IgD-negative memory B cell (primary cell): ENCODE data around the gene TRMT1. TPM values are rescaled to one million over a fixed set of nuclear protein-coding genes. Genes with fewer than 3 reads are reported as not detected.

Experiments
- H3K27ac Mint-ChIP-seq, 3 donors: one replicate each; pipeline ENCODE4 v1.8.0; 2020 to 2022; ENCODE audit warnings: mild to moderate bottlenecking in 3 of 3, mixed read lengths in 3 of 3, moderate library complexity in 1 of 3
- H3K27me3 Mint-ChIP-seq: one replicate; pipeline ENCODE4 v1.8.0; 2021; ENCODE audit warnings: mixed read lengths
- H3K36me3 Mint-ChIP-seq: one replicate; pipeline ENCODE4 v1.8.0; 2020; ENCODE audit warnings: mild to moderate bottlenecking, mixed read lengths
- H3K4me1 Mint-ChIP-seq, 3 donors: one replicate each; pipeline ENCODE4 v1.8.0; 2020 to 2022; ENCODE audit warnings: mixed read lengths in 3 of 3, mild to moderate bottlenecking in 1 of 3
- H3K4me3 Mint-ChIP-seq, 4 donors: one replicate each; pipeline ENCODE4 v1.8.0; 2020 to 2022; ENCODE audit warnings: mild to moderate bottlenecking in 4 of 4, mixed read lengths in 4 of 4, moderate library complexity in 3 of 4
- H3K9me3 Mint-ChIP-seq, 3 donors: one replicate each; pipeline ENCODE4 v1.8.0; 2020 to 2021; ENCODE audit warnings: mixed read lengths in 3 of 3, mild to moderate bottlenecking in 1 of 3
- polyA plus RNA-seq: library from polyadenylated mRNA; unstranded; fragments of 300-500 nt; fragmentation: Illumina TruSeq; gene quantifications from one replicate; pipeline ENCODE4 v1.2.3, GENCODE V29; 2021

TRMT1 gene
- polyA plus RNA-seq, 1 donor from 2014 or later, result 30.7 TPM

DNA sequence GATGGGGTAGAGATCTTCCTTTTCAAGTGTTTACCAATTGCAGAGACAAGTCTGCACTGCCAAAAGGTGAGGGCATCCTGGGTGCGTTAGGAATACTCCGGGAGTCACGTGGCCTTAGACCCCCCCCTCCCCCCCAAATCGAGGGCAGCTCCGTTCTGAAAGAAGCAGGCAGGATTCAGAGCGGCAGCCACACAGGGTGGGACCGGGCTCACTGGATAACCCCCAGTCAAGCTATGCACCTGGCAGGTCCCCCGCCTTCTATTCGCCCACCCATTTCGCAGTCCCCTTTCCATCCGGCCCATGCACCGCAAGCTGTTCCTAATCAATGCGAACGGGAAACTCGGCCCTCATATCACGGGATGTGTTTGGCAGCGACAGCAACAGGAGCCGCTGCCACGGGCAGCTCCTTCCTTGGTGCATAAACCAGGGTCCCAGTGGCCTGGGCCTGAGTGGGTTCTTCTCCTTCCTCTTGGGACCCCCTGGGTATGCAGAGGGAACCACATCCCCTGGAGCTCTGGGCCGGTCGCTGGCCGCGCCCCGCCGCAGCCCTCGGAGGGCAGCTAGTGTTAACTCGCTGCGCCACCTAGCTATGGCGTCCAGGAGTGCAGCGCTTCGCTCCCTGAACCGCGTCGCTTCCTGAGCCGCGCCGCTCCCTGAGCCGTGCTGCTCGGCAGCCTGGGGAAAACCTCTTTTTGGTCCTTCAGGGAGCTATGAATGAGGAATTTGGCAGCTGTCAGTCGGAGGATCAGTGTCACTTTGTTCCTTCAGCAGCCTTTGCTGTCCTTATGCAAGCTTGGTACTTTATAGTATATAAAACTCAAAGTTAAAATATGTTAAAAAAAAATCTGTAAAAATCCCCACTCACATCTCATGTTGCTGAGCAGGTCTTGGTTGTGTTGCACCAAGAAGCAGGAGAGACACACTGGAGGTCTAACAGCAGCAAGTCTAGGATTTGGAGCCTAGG lies 55.3 kb downstream of the TRMT1 start:
- peak overlapping the region in 1 of 3 donors; percentile 10 for H3K27ac Mint-ChIP-seq
- peaks cover 5 to 9% (median 7%) of the 10 kb centered on the region in 3 donors for H3K4me1 Mint-ChIP-seq
- H3K9me3 Mint-ChIP-seq, result no peaks in the 10 kb centered on the region
- peaks cover 18% of the 10 kb centered on the region for H3K27me3 Mint-ChIP-seq
- peak overlapping the region; percentile 78 to 91 (median 87) for H3K4me3 Mint-ChIP-seq
- peaks cover 2% of the 10 kb centered on the region for H3K36me3 Mint-ChIP-seq

DNA sequence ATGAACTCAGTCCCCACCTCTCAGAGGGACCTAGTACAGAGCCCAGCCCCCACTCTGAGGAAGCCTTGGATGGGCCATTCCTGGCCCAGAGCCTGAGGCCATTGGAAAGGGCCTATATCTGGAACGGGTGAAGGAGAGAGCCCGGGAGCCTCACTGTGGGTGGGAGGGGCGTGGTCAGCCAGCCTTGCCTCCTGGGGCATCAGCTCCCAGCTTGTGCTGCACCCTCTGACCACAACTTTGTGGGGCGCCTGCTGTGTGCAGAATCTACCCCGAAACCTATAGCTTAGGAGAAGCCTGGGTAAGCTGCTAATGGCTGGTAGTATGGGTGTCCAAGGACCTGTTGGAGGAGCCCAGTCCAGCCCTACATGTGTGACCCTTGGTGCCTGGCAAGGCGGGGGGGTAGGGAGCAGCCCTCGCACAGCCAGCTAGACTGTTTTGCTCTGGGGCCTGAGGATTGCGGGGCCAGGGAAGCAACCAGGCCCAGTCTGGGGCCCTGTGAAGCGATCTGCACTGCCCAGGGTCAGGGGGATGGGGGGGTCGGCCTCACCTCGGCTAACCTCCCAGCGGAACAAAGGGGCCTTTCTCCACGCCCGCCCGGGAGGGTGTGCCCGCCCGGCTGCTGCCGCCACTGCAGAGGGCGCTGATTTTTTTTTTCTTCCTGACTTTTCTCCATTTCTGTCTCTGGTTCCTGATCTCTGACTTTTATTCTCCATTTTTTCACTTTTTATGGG lies 56.1 kb downstream of the TRMT1 start:
- Mint-ChIP-seq H3K4me1 (peaks cover 5 to 9% (median 7%) of the 10 kb centered on the region in 3 donors), H3K27me3 (peaks cover 20% of the 10 kb centered on the region), H3K36me3 (peaks cover 2% of the 10 kb centered on the region), H3K4me3 (peak overlapping the region in 2 of 4 donors; percentile 78 to 91), H3K9me3 (no peaks in the 10 kb centered on the region), H3K27ac (no peak overlapping the region)

DNA sequence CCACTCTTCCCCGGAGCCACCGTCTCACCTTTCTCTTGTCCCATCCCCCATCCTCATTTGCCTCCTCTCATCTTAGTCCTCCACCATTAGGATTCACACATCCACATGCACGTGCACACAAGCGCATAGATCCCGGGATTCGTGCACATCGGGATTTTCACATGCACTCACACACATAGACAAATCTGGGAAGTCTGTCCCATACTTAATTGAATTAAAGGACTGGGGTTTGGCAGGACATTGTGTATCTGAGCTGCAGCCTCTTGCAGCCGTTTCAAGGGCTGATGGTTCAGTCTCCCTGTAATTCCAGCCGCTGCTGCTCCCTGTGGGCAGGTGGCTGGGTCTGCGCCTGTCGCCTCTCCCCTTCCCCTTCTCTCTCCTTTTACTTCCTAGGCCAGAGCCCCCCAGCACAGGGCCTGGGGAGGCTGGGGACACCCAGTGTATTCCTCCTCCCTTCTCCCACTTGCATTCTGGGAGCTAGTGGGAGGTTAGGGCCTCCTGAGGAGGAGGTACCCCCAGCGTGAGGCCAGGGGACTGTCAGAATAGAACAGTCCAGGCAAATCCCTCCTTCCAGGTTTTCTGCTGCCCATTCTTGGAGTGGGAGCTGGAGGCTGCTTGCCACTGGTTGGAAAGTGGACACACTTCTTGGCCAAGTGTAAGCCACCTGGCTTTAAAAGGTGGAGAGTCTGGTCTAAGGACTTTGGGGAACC lies 57.4 kb downstream of the TRMT1 start:
- Mint-ChIP-seq H3K36me3 (peaks cover 2% of the 10 kb centered on the region), H3K27ac (no peak overlapping the region), H3K9me3 (no peaks in the 10 kb centered on the region), H3K4me1 (peaks cover 5 to 9% (median 7%) of the 10 kb centered on the region in 3 donors), H3K4me3 (peak overlapping the region in 1 of 4 donors; percentile 41), H3K27me3 (peaks cover 18% of the 10 kb centered on the region)

DNA sequence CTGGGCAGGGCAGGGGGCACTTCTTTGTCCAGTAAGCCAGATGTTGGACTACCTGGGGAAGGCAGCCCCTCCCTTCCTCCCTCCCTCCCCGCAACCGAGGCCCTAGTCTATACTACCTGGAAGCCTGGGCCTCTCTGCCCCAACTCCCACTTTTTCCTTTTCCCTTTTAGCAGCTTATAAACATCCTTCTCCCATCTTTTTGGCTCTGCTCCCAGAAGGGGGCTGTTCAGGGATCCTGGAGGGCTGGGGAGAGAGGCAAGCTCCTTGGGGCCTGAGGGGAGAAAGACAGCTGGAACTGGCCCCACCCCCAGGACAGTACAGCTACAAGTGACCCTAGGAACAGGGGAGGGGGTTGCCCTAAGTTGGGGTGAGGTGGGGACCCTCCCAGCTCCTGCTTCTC lies 58.8 kb downstream of the TRMT1 start:
- Mint-ChIP-seq H3K4me1 (peaks cover 2 to 7% (median 4%) of the 10 kb centered on the region in 3 donors), H3K9me3 (no peaks in the 10 kb centered on the region), H3K36me3 (no peaks in the 10 kb centered on the region), H3K27me3 (peaks cover 16% of the 10 kb centered on the region), H3K4me3 (no peak overlapping the region), H3K27ac (no peak overlapping the region)

DNA sequence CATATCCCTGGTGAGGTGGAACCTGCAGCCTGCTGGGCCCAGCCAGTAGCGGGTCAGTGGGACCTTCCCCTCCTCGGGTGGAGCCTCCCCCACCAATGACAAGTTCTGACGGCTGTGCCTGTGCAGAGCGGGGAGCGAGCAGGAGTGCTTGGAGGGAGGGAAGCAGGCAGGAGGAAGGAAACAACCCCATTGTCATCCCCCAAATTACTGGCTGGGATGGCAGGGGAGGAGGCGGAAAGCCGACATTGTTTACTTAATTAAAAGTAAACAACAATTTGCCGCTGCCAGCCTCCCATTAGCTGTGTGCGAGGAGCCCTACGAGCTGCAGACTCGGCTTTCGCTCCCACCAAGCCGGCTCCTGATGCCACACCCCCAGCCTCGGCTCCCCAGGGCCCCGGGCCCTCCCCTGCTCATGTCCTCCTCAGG lies 59.4 kb downstream of the TRMT1 start:
- no peak overlapping the region for H3K27ac Mint-ChIP-seq

DNA sequence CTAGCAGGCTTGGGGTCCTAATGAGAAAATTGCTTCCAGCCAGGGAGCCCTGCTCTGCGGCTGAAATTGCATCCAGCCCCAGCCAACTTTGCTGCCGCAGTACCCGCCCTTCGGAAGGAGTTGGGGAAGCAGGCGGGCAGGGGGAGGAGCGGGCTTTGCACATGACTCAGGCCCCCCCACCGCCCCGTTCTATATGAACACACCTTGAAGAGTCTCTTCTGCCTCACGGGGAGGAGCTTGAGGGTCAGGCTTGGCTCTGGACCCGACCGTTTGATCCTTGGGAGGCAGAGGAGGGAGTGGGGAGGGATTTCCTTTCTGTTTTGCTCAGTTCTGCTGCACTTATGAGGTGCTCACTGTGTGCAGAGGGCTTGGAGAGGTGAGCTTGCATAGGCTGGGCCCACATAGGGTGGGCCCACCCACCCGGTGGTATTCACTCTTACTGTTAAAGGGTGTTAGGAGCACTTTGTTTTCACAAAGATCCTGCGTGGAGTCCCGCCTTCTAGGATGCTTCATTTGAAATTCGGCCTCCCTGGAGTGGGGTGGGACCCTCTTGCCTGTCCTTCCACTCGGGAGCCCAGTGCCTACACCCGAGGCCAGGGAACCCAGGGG lies 60.4 kb downstream of the TRMT1 start:
- peaks cover 15% of the 10 kb centered on the region for H3K27me3 Mint-ChIP-seq
- H3K4me1 Mint-ChIP-seq, result peaks cover 2 to 5% (median 5%) of the 10 kb centered on the region in 3 donors
- no peaks in the 10 kb centered on the region for H3K36me3 Mint-ChIP-seq
- no peak overlapping the region for H3K27ac Mint-ChIP-seq
- no peak overlapping the region for H3K4me3 Mint-ChIP-seq
- no peaks in the 10 kb centered on the region for H3K9me3 Mint-ChIP-seq

More for the DNA sequence above, 59.4 kb downstream of the TRMT1 start:
- no peaks in the 10 kb centered on the region for H3K36me3 Mint-ChIP-seq
- no peaks in the 10 kb centered on the region for H3K9me3 Mint-ChIP-seq
- H3K4me1 Mint-ChIP-seq, result peaks cover 2 to 7% (median 4%) of the 10 kb centered on the region in 3 donors
- peaks cover 16% of the 10 kb centered on the region for H3K27me3 Mint-ChIP-seq
- no peak overlapping the region for H3K4me3 Mint-ChIP-seq

DNA sequence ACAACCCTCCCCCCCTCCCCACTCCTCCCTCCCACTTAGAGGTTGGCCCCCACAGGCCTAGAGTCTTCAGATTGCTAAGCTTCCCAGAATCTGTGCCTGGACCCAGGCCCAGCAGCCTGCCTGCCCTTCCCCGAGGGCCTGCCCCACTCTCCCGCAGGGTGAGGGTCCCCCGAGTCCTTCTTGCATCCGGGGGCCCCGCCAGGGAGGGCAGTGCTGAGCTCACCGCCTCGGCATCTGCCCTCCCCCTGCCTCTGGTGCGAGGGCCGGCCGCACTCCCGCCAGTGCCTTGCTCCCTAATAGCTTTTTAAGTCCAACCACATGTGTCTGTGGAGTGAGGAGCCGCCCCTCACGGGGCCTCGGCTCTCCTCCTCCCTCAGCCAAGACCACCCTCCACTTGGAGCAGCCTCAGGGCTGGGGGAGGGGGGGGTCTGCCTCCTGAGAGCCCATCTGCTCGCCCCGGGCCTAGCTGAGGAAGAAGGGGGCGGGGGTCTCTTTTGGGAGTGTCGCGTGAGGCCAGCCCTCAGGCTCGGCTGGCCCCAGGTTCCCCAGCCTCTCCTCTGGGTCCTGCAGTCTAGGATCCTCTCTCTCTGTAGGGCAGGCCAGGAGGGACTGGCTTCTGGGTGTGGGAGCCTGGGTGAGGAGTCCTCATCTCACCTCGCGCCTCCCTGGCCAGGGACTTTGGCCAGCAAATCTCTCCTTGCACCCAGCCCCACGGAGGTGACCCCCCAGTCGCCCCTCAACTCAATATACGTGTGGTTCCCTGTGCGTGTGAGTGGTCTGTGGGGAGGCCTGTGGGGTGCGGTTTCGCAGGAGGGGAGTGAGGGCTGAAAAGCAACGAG lies 61.1 kb downstream of the TRMT1 start:
- no peak overlapping the region for H3K27ac Mint-ChIP-seq
- H3K36me3 Mint-ChIP-seq, result no peaks in the 10 kb centered on the region
- peaks cover 11% of the 10 kb centered on the region for H3K27me3 Mint-ChIP-seq

More for the DNA sequence above, 61.1 kb downstream of the TRMT1 start:
- H3K4me3 Mint-ChIP-seq, result no peak overlapping the region
- no peaks in the 10 kb centered on the region for H3K9me3 Mint-ChIP-seq
- H3K4me1 Mint-ChIP-seq, result peaks cover 2 to 4% (median 2%) of the 10 kb centered on the region in 3 donors

Other genes starting within 250 kb of the TRMT1 start
- 49.6 TPM for gene DNASE2, start 235.3 kb downstream of the TRMT1 start, polyA plus RNA-seq
- not detected for gene KLF1, start 229.5 kb downstream of the TRMT1 start, polyA plus RNA-seq
- 13.5 TPM for gene GCDH, start 225.6 kb downstream of the TRMT1 start, polyA plus RNA-seq
- gene SYCE2, start 197.4 kb downstream of the TRMT1 start, polyA plus RNA-seq, result not detected
- 56.8 TPM for gene FARSA, start 183.0 kb downstream of the TRMT1 start, polyA plus RNA-seq
- gene CALR, start 178.1 kb downstream of the TRMT1 start, polyA plus RNA-seq, result 158 TPM
- gene RAD23A, start 170.9 kb downstream of the TRMT1 start, polyA plus RNA-seq, result 132 TPM
- gene GADD45GIP1, start 159.5 kb downstream of the TRMT1 start, polyA plus RNA-seq, result 84.1 TPM
- gene DAND5, start 147.2 kb downstream of the TRMT1 start, polyA plus RNA-seq, result not detected
- gene NFIX, start 121.3 kb downstream of the TRMT1 start, polyA plus RNA-seq, result 0.09 TPM
- gene LYL1, start 13.9 kb downstream of the TRMT1 start, polyA plus RNA-seq, result 90.1 TPM
- 2.7 TPM for gene NACC1, start 1.5 kb upstream of the TRMT1 start, polyA plus RNA-seq
- gene STX10, start 33.6 kb upstream of the TRMT1 start, polyA plus RNA-seq, result 52.8 TPM
- gene IER2, start 33.7 kb upstream of the TRMT1 start, polyA plus RNA-seq, result 350 TPM